Stimulated activated CD8-positive, alpha-beta memory T cell treated with anti-CD3 and anti-CD28 coated beads, Interleukin-12 subunit alpha, Interleukin-12 subunit beta, amount 100 ng/mL, for 1 hour (primary cell): ENCODE results near the gene STK31.
"Not testable (repeated sequence)": the region's sequence is repeated elsewhere in the genome, so short reads cannot be mapped to it uniquely, and the experiment has no call there.

Source experiments
- DNase-seq: peaks from one replicate; pipeline ENCODE4 v3.0.0-alpha.2; 2020; ENCODE audit warnings: low read depth

STK31 gene

DNA sequence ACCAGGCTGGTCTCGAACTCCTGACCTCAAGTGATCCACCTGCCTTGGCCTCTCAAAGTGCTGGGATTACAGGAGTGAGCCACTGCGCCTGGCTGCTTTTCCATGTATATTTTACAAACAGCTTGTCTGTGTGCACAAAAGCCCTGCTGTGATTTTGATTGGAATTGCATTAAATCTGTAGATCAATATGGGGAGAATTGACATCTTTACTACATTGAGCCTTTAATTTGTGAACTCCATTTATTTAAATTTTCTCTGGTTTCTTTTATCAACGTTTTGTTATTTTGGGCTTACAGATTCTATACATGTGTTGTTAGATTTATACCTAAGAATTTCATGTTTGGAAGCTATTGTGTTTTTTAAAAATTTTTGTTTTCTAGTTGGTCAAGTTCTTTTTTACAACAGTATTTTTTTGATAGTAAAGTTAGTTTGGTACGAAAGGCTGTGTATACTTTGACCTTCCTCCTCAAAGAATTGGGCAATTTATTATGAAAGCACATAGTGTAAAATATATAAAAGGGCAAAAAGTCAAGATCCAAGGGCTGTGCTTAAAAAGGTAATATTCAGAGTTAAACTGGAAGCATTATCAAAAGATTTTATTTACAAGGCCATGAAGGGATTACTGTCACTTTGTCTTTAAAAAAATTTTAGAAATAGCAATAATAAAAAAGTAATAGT lies 92.8 kb downstream of the STK31 start:
- no peak for DNase-seq

DNA sequence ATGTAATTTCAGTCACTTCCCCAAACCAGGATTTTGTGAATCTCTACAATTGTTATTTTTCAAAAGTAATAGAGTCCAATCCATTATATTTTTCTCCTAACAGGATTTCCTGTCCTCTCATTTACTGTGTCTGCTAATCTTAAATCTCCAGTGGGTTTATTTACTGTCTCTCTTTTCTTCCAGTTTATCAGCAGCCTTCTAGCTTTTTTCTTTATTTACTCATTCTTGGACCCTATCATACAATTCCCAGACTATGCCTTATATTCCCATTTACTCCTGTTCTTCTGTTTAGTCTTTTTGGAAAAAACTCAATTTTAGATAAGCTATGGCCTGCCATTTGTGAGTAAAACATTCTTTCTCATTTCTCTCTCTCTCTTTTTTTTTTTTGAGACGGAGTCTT lies 94.7 kb downstream of the STK31 start:
- no peak for DNase-seq

DNA sequence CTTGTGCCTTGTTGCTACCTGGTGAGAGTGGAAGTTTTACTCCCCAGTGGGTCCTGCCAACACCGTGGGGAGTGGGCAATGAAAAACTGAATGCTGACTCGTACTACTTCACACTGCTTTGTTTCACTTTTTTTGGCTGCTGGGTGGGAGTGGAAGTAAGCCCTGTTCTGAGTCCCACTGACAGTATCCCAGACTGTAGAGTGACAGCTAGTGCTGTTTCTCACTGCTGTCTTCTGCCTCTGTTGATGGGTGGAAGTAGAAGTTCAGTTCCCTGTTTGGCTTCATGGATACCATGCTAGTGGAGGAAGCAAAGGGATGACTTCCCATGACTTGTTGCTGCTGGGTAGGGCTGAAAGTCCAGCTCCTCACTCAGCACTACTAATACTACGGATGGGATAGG lies 98.4 kb downstream of the STK31 start:
- no peak for DNase-seq

DNA sequence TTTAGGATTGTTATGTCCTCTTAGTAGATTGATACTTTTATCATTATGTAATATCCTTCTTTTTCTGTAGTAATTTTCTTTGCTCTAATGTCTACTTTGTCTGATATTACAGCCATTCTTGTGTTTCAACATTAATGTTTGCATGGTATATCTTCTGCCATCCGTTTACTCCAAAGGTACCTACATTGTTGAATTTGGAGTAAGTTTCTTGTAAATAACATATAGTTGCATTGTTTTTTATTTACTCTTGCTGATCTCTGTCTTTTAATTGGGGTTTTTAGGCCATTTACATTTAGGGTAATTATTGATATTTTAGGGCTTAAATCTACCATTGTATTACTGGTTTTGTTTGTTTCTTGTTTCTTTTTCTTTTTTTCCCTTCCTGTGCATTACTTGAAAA lies 100.1 kb downstream of the STK31 start:
- no peak for DNase-seq

DNA sequence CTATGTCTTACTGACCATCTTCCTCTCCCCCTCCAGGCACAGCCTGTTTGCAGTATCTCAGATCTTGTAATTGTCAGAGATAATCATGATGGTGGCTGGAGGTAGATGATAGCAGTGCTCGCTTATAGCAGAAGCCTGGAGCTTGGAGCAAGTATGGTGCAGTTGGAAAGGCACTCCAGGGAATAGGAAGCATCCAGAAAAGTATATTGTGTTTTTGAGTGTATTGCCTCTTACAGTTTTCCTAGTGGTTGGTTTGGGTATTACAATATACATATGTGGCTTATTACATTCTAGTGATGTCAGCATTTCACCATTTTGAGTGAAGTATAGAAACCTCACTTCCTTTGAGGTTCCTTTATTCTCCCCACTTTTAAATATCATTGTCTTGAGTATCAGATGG lies 101.5 kb downstream of the STK31 start:
- no peak for DNase-seq

GRCh38 chr7:23828125-23828524 lies 118.1 kb downstream of the STK31 start:
- not testable (repeated sequence) for DNase-seq

GRCh38 chr7:23832733-23833132 lies 122.7 kb downstream of the STK31 start:
- not testable (repeated sequence) for DNase-seq

- DNase-seq = no peak
Observed at GRCh38 chr7:23833405-23833804, 123.4 kb downstream of the STK31 start.

DNA sequence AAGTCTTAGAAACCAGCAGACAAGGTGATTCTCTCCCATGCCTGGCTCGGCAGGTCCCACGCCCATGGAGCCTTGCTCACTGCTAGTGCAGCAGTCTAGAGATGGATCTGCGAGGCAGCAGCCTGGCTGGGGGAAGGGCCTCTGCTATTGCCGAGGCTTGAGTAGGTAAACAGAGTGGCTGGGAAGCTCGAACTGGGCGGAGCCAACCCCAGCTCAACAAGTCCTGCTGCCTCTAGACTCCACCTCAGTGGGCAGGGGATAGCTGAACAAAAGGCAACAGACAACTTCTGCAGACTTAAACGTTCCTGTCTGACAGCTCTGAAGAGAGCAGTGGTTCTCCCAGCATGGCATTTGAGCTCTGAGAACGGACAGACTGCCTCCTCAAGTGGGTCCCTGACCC lies 134.8 kb downstream of the STK31 start:
- not testable (repeated sequence) for DNase-seq

DNA sequence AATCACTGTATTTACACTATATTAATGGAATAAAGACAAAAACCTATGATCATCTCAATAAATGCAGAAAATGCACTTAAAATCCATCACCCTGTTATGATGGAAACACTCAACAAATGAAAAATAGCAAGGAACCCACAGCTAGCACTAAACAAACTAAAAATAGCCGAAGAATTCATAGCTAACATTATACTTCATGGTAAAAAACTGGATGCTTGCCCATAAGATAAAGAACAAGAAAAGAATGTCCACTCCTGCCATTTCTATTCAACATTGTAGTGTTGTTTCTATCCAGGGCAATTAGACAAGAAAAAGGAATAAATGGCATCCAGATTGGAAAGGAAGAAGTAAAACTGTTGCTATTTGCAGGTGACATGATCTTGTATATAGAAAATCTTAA lies 142.1 kb downstream of the STK31 start:
- DNase-seq = no peak

DNA sequence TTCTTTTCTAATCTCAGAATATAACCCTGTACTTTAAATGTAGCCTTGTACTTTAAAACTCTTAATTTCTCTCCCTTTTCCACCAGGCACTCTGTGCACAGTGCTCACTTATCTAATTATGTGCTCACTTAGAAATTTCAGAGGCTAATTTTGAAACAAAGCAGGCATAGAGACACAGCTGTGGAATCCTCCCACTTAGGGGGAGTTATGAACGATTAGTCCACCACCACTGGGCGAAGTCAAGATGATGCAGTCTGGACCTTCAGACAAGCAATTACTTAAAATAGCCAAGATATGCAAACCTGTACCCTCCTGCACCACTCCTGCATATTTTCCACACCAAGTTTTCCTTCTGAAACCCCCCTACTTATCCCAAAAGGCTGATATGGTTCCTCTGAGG lies 143.0 kb downstream of the STK31 start:
- DNase-seq = no peak

GRCh38 chr7:23863209-23863787 lies 153.3 kb downstream of the STK31 start:
- no peak for DNase-seq

DNA sequence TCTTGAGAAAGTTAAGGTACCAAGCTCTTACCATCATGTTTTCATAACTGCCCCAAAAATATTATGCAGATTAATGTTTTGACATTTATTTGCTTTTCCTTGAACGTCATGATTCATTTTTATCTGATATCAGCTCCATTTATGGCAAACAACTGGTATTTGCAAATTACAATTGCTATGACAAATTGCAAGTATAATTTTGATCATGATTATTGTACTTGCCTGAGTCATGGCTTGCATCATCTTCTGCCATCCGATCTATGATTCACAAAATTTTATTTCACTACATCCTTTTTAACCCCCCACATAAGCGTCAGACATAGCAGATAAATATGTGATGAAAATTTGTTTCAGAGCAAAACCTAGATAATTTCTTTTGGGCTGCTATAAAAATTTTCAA lies 155.0 kb downstream of the STK31 start:
- no peak for DNase-seq

- DNase-seq = no peak
Observed at GRCh38 chr7:23873306-23873705, 163.3 kb downstream of the STK31 start.

DNA sequence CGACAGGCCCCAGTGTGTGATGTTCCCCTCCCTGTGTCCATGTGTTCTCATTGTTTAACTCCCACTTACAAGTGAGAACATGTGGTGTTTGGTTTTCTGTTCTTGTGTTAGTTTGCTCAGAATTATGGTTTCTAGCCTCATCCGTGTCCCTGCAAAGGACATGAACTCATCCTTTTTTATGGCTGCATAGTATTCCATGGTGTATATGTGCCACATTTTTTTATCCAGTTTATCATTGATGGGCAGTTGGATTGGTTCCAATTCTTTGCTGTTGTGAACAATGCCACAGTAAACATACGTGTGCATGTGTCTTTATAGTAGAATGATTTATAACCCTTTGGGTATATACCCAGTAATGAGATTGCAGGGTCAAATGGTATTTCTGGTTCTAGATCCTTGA lies 166.5 kb downstream of the STK31 start:
- DNase-seq = not testable (repeated sequence)
